Measurements from ENCODE around the gene CNTNAP2.

The CNTNAP2 gene

DNA sequence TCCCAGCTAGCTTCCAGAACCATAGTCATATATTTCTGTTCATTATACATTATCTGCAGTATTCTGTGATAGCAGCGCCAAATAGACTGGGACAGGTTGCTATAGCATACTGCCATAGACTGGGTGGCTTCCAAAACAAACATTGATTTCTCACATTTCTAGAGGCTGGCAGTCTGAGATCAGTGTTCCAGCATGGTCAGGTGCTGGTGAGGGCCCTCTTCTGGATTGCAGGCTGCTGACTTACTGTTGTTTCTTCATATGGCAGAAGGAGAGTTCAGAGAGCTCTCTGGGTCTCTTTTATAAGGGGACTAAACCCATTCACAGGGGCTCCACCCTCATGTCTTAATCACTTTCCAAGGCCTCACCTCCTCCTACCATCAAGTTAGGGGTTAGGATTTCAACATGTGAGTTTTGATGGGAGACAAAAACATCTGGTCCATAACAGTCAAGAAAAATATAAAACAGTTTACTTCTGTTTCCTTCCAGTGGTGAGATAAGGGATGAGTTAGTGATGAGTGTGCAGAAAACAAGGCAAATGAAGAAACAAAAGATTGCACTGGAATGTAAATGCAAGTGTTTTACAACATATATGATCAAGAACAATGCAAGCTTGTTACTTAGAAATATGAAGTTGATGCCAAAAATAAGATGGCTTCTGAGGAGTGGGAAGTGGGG, 2074.9 kb downstream of the CNTNAP2 start:
- Mint-ChIP-seq H3K36me3 (no peaks in the 10 kb centered on the region), H3K27ac (no peak overlapping the region), H3K9me3 (no peaks in the 10 kb centered on the region), H3K4me3 (no peak overlapping the region), H3K27me3 (no peaks in the 10 kb centered on the region), H3K4me1 (no peaks in the 10 kb centered on the region)
- ATAC-seq (replicated peaks) = no peak
- DNase-seq = no peak

DNA sequence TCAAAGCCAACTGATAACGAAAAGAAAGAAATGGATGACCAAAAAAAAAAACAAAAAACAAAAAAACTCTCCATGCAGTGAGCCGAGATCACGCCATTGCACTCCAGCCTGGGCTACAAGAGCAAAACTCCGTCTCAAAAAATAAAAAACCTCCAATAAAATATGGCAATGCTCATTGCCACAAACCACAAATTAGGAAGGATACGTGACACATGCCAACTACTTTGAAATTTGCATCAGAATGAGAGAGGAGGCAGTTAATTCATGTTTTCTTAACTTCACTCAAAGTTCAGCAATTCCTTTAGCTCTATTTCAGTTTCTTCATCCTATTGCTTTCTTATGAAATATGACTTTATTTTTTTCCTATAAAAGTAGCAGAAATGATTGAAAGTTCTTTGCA, 2075.9 kb downstream of the CNTNAP2 start:
- ATAC-seq (replicated peaks) (no peak), DNase-seq (no peak)
- H3K36me3 Mint-ChIP-seq = no peaks in the 10 kb centered on the region
- no peak overlapping the region for H3K27ac Mint-ChIP-seq
- H3K9me3 Mint-ChIP-seq = no peaks in the 10 kb centered on the region
- no peaks in the 10 kb centered on the region for H3K4me1 Mint-ChIP-seq
- no peaks in the 10 kb centered on the region for H3K27me3 Mint-ChIP-seq
- H3K4me3 Mint-ChIP-seq = no peak overlapping the region

DNA sequence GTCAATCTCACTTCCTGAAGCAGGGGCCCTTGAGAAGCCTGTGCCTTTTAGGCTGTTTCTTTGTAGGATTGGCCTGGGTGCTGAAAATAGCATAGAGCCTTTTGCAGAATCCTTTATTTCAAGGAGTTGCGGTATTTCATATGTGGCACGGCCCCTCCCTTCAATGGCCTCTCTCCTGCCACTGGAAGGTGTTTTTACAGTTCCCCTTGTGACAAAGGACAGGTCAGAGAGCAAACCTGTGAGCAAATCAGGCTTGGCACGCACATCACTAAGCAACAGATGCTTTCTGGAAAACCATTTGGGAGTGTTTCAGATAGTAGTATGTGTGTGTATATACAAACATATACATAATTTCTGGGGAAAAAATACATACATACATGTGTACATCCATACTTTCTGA, 2085.4 kb downstream of the CNTNAP2 start:
- H3K4me1 Mint-ChIP-seq = no peaks in the 10 kb centered on the region
- ATAC-seq (replicated peaks) (no peak), DNase-seq (no peak)
- no peak overlapping the region for H3K27ac Mint-ChIP-seq
- no peaks in the 10 kb centered on the region for H3K9me3 Mint-ChIP-seq
- H3K27me3 Mint-ChIP-seq = peaks cover 3 to 10% of the 10 kb centered on the region in 2 donors
- H3K4me3 Mint-ChIP-seq = no peak overlapping the region
- H3K36me3 Mint-ChIP-seq = no peaks in the 10 kb centered on the region

- Mint-ChIP-seq H3K9me3 (peaks cover 6% of the 10 kb centered on the region in 2 donors), H3K4me1 (peaks cover 9 to 19% of the 10 kb centered on the region in 2 donors), H3K27me3 (peaks cover 5 to 16% of the 10 kb centered on the region in 2 donors), H3K4me3 (no peak overlapping the region), H3K36me3 (peaks cover 0 to 2% of the 10 kb centered on the region in 2 donors), H3K27ac (no peak overlapping the region)
- no peak for DNase-seq
- ATAC-seq (replicated peaks) = no peak
Measured at GRCh38 chr7:148204639-148205304, 2088.2 kb downstream of the CNTNAP2 start.

DNA sequence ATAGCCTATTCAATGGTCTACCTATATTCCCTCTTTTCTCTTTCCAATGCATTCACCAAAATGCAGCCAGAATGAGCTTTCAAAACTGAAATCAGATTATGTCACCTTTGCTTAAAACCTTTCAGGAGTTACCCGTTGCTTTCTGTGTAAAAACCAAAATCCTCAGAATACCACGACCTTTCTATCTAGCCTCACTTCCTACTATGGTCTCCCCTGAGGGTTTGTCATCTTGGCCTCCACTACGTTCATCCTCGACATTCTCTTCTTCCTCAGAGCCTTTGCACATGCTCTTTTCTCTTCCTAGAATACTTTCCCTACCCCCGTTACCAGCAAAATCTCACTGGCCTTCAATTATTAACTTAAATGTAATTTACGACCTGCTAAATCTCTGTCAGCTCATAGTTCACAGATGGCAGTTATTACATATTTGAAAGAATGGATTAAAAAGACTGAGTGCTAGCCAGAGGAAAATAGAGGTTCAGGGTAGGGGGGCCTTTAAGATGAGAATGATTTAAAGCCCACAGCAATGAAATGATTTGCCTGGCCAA, 2093.1 kb downstream of the CNTNAP2 start:
- Mint-ChIP-seq H3K4me3 (peak overlapping the region; percentile 8 to 22), H3K9me3 (peaks cover 6% of the 10 kb centered on the region in 2 donors), H3K4me1 (peaks cover 10 to 26% of the 10 kb centered on the region in 2 donors), H3K27me3 (peaks cover 13 to 26% of the 10 kb centered on the region in 2 donors), H3K27ac (no peak overlapping the region), H3K36me3 (peaks cover 0 to 2% of the 10 kb centered on the region in 2 donors)
- DNase-seq = peak; percentile 4
- ATAC-seq (replicated peaks) = peak; percentile 88 to 91

DNA sequence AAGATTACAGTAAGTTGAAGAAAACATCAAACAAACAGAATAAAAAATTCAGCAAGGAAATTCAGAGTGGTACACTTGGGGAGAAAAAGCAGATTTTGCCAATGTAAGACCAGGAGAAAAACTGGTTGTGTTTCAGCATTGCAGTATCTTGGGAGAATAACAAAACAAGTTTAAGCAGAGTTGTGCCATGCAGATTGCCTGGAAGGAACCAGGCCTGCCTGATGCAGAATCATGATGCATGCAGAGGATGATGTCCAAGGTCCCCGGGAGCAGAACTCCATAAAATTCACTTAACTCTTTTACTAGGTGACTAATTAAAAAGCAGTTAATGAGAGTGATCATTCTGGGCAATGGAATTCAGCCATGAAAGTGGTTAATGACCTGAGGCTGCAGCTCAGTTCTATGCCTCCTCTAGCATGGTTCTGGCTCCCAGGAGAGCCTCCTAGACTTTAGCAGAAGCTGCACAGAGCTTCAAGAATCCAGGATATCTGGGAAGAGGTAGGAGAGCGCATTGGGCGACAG, 2094.3 kb downstream of the CNTNAP2 start:
- ATAC-seq (replicated peaks) (no peak), DNase-seq (no peak)
- Mint-ChIP-seq H3K9me3 (peaks cover 6% of the 10 kb centered on the region in 2 donors), H3K27me3 (peaks cover 19 to 28% of the 10 kb centered on the region in 2 donors), H3K27ac (no peak overlapping the region), H3K4me3 (no peak overlapping the region), H3K36me3 (peaks cover 0 to 2% of the 10 kb centered on the region in 2 donors), H3K4me1 (peaks cover 10 to 26% of the 10 kb centered on the region in 2 donors)

DNA sequence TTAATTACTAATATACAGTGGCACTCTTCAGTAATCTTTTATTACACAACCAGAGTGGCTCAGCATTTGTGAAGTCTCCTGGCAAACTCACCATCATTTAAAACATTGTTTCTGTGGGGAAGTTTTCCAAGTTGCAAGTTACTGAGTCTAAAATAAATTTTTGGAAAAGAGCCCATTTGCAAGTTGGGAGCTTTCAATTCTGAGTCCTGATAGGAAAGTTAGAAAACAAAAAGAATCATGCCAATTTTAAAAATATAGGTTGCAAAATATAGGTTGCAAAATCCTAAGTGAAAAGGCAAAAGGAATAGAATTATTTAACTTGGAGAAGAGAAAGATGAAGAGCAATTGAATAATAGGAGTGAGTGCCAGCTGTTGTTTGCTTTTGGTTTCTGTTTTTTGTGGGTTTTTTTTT, 2095.1 kb downstream of the CNTNAP2 start:
- Mint-ChIP-seq H3K9me3 (peaks cover 8% of the 10 kb centered on the region in 2 donors), H3K36me3 (peaks cover 1 to 2% of the 10 kb centered on the region in 2 donors), H3K27me3 (peaks cover 21 to 29% of the 10 kb centered on the region in 2 donors), H3K27ac (no peak overlapping the region), H3K4me3 (no peak overlapping the region), H3K4me1 (peaks cover 10 to 26% of the 10 kb centered on the region in 2 donors)
- ATAC-seq (replicated peaks) = no peak
- no peak for DNase-seq

DNA sequence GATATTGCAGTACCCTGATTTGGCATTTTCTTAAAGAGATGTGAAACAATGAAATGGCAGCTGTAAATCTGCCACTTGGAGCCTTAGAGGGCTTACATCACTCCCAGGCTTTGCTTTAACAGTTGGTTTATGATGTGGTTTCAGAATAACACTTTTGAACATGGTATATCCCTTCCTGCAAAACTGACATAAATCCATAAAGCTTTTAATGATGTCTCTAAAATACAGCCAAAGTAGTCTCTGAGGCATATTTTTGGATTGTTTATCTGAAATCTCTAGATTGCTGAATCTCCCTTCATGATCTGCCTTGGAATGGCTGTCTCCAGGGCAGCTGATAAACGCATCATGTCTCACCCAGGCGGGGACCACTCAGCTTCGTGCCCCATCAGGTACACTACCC, 2096.1 kb downstream of the CNTNAP2 start:
- Mint-ChIP-seq H3K27me3 (peaks cover 25 to 31% of the 10 kb centered on the region in 2 donors), H3K36me3 (peaks cover 2 to 9% of the 10 kb centered on the region in 2 donors), H3K4me3 (no peak overlapping the region), H3K27ac (no peak overlapping the region), H3K4me1 (peaks cover 10 to 26% of the 10 kb centered on the region in 2 donors), H3K9me3 (peaks cover 12 to 14% of the 10 kb centered on the region in 2 donors)
- ATAC-seq (replicated peaks) (no peak), DNase-seq (no peak)

DNA sequence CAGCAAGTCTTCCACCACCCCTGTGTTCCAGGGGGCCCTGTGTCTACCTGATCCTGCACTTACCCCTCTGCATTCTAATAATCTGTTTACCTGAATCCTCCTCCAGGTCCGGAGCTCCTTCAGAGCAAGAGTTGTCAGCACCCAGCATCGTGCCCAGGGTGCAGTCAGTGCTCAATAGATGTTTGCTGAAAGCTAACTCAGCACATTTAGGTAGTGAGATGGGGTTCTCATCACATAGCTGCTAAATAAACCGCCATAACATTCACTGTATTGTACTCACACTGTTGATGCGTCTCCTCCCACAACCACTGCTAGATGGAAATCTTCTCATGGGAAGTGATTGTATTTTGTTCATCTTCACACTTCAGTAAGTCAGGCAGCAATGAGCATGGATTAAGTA, 2097.5 kb downstream of the CNTNAP2 start:
- H3K27ac Mint-ChIP-seq = no peak overlapping the region
- H3K27me3 Mint-ChIP-seq = peaks cover 25 to 26% of the 10 kb centered on the region in 2 donors
- H3K4me3 Mint-ChIP-seq = no peak overlapping the region
- DNase-seq = no peak
- no peak for ATAC-seq (replicated peaks)
- peaks cover 10 to 12% of the 10 kb centered on the region in 2 donors for H3K9me3 Mint-ChIP-seq
- peaks cover 6 to 14% of the 10 kb centered on the region in 2 donors for H3K4me1 Mint-ChIP-seq
- H3K36me3 Mint-ChIP-seq = peaks cover 2 to 9% of the 10 kb centered on the region in 2 donors

GRCh38 chr7:148218603-148219002, 2102.0 kb downstream of the CNTNAP2 start:
- Mint-ChIP-seq H3K27ac (no peak overlapping the region), H3K27me3 (peaks cover 18 to 22% of the 10 kb centered on the region in 2 donors), H3K4me1 (no peaks in the 10 kb centered on the region), H3K9me3 (peaks cover 6 to 9% of the 10 kb centered on the region in 2 donors), H3K36me3 (peaks cover 0 to 9% of the 10 kb centered on the region in 2 donors), H3K4me3 (no peak overlapping the region)
- ATAC-seq (replicated peaks) (peak in 1 of 2 donors; percentile 39), DNase-seq (no peak)

GRCh38 chr7:148222721-148223120, 2106.1 kb downstream of the CNTNAP2 start:
- no peaks in the 10 kb centered on the region for H3K4me1 Mint-ChIP-seq
- no peak for DNase-seq
- peaks cover 11 to 16% of the 10 kb centered on the region in 2 donors for H3K9me3 Mint-ChIP-seq
- H3K27ac Mint-ChIP-seq = no peak overlapping the region
- no peak for ATAC-seq (replicated peaks)
- no peaks in the 10 kb centered on the region for H3K36me3 Mint-ChIP-seq
- peaks cover 10 to 14% of the 10 kb centered on the region in 2 donors for H3K27me3 Mint-ChIP-seq
- no peak overlapping the region for H3K4me3 Mint-ChIP-seq

- Mint-ChIP-seq H3K9me3 (peaks cover 11 to 16% of the 10 kb centered on the region in 2 donors), H3K27ac (no peak overlapping the region), H3K4me3 (no peak overlapping the region), H3K4me1 (no peaks in the 10 kb centered on the region), H3K27me3 (peaks cover 10 to 14% of the 10 kb centered on the region in 2 donors), H3K36me3 (no peaks in the 10 kb centered on the region)
- DNase-seq (no peak), ATAC-seq (replicated peaks) (no peak)
Measured at GRCh38 chr7:148223160-148223559, 2106.6 kb downstream of the CNTNAP2 start.

DNA sequence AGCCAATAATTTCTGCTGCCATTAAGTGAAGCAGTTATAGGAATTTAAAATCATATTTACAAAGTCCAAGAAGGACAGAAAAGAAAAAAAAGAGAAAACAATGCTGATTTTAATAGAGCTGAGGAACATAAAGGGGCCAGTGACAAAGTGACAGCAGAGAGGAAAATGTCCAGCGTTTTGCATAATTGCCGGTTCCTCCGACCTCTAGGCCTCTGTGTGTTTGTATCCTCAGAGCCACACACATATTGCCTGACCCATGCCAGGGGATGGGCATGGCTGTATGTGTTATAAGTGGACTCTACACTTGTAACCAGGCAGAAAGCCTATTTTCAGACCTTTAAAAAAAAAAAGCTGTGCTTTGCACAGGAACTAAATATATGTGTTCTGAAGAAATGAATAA, 2107.1 kb downstream of the CNTNAP2 start:
- H3K4me1 Mint-ChIP-seq = no peaks in the 10 kb centered on the region
- peaks cover 10 to 14% of the 10 kb centered on the region in 2 donors for H3K27me3 Mint-ChIP-seq
- DNase-seq (no peak), ATAC-seq (replicated peaks) (no peak)
- peaks cover 11 to 16% of the 10 kb centered on the region in 2 donors for H3K9me3 Mint-ChIP-seq
- H3K36me3 Mint-ChIP-seq = no peaks in the 10 kb centered on the region
- no peak overlapping the region for H3K4me3 Mint-ChIP-seq
- H3K27ac Mint-ChIP-seq = no peak overlapping the region

DNA sequence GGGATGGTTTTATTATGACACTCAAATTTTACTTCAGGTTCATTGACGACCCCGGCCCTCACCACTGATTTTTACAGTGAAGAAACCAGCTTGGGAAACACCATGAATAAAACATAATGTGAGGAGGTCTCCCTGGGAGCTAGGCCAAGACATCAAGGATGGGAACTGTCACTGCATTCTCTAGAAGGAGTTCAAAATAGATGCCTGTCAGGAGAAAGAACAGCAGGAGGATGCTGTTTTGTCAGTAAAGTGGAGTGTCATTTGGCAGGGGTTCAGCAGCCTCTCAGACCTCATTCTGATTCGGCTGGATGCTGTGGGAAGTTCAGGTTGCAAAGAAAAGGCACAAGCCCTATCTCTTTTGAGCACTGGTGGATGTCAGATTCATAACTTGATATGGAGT, 2113.7 kb downstream of the CNTNAP2 start:
- Mint-ChIP-seq H3K4me1 (no peaks in the 10 kb centered on the region), H3K9me3 (peaks cover under 1 to 3% of the 10 kb centered on the region in 2 donors), H3K27me3 (peaks cover 10 to 28% of the 10 kb centered on the region in 2 donors), H3K36me3 (no peaks in the 10 kb centered on the region), H3K27ac (no peak overlapping the region), H3K4me3 (no peak overlapping the region)
- DNase-seq (no peak), ATAC-seq (replicated peaks) (no peak)

Measured in stimulated activated naive B cell treated with anti-CD40 and anti-IgM and Interleukin-4, amounts not matched to agents 10 μg/mL and 1 μg/mL and 100 μg/mL, for 72 hours (primary cell).